ENCODE data around the gene GPATCH2L. TPM values are rescaled to one million over a fixed set of nuclear protein-coding genes. Genes with fewer than 3 reads are reported as not detected.

GPATCH2L gene
- total and polyA plus RNA-seq, 2 donors (not counting 1 experiment from before 2014, with no cell fraction given), result 19.4 to 50.5 TPM

DNA sequence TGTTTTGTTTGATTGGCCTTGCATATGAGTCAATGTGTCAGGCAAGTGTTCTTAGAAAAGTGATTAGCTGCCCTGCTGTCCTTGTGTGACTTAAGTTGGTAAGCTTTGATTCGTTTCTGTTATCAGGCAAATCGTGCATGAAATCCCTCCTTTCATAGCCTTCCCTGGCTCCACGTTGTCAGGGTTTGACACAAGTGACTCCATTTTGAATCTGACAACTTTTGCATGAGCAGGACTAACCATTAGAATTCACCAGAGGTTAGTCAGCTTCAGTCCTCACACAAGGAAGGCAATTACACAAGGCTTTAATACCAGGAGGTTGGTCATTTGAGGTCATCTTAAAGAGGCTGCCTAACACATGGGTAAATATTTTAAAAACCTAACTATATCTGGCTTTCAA lies 68.2 kb downstream of the GPATCH2L start:
- no peaks in the 10 kb centered on the region for H3K36me3 ChIP-seq (ENCODE audit: control insufficient read depth, insufficient read depth, low read length)
- no peak overlapping the region for H3K4me2 ChIP-seq (ENCODE audit: extremely low read depth, insufficient read depth, low read length)
- H3K27ac ChIP-seq (ENCODE audit: insufficient read depth, low read length), result no peak overlapping the region
- no peak overlapping the region for H3K9ac ChIP-seq (ENCODE audit: insufficient read depth, low read length)
- no peaks in the 10 kb centered on the region for H3K4me1 ChIP-seq (ENCODE audit: control insufficient read depth, extremely low read depth, insufficient read depth, low read length)
- no peaks in the 10 kb centered on the region for H3K27me3 ChIP-seq (ENCODE audit: control insufficient read depth, insufficient read depth, low read length)
- H2AFZ ChIP-seq (ENCODE audit: low read length), result no peak overlapping the region
- H4K20me1 ChIP-seq (ENCODE audit: control insufficient read depth, extremely low read depth, insufficient read depth, low read length), result no peaks in the 10 kb centered on the region
- no peak overlapping the region for H3K4me3 ChIP-seq (replicated peaks in 1 of 4; ENCODE audit: control extremely low read depth in 1 of 4, insufficient read depth in 1 of 4, low read depth in 3 of 4, low read length in 4 of 4)
- no peak for TF ChIP-seq EZH2 (IDR thresholded peaks at IDR 0.05; ENCODE audit: low read length, missing control alignments)
- TF ChIP-seq, protein P1, sequence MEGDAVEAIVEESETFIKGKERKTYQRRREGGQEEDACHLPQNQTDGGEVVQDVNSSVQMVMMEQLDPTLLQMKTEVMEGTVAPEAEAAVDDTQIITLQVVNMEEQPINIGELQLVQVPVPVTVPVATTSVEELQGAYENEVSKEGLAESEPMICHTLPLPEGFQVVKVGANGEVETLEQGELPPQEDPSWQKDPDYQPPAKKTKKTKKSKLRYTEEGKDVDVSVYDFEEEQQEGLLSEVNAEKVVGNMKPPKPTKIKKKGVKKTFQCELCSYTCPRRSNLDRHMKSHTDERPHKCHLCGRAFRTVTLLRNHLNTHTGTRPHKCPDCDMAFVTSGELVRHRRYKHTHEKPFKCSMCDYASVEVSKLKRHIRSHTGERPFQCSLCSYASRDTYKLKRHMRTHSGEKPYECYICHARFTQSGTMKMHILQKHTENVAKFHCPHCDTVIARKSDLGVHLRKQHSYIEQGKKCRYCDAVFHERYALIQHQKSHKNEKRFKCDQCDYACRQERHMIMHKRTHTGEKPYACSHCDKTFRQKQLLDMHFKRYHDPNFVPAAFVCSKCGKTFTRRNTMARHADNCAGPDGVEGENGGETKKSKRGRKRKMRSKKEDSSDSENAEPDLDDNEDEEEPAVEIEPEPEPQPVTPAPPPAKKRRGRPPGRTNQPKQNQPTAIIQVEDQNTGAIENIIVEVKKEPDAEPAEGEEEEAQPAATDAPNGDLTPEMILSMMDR (conservative IDR thresholded peaks at IDR 0.05 in 1 of 2, IDR thresholded peaks at IDR 0.05 in 1 of 2; ENCODE audit: low read depth in 1 of 2, low read length in 2 of 2), result no peak
- H3K9me3 ChIP-seq (ENCODE audit: control insufficient read depth, insufficient read depth, low read depth, low read length), result no peaks in the 10 kb centered on the region
- DNase-seq (ENCODE audit: low read depth in 2 of 2), result no peak
- no peaks in the 10 kb centered on the region for H3K79me2 ChIP-seq (ENCODE audit: control insufficient read depth, insufficient read depth, low read length)

DNA sequence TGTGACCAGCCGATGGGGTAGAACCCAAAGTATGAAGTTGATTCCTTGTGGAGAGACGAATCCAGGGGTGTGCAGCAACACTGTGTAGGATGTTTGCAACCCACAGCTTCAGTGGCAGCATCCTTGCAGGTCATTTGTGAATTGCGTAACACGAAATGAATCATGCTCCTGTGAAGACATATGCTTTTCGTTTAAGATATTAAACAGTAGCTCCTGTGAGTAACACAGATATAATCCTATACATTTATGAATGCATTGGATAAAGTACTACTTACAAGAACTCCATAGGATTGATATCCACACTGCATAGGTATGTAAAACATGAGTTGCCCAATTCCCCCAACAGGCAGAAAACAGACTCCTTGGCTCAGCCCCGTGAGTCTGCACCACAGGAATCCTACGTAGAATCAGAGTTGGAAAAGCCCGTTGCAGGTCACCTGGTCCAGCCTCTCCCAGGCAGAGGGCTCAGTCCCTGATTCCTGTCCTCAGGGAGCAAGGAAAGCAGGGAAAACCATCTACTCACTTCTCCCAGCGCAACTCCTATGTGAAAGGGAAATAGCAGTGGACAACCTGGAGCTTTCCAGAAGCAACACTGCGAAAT lies 75.8 kb downstream of the GPATCH2L start:
- H2AFZ ChIP-seq (ENCODE audit: low read length), result no peak overlapping the region
- DNase-seq (ENCODE audit: low read depth in 2 of 2), result peak; percentile 53 to 54
- no peaks in the 10 kb centered on the region for H3K9me3 ChIP-seq (ENCODE audit: control insufficient read depth, insufficient read depth, low read depth, low read length)
- H3K79me2 ChIP-seq (ENCODE audit: control insufficient read depth, insufficient read depth, low read length), result no peaks in the 10 kb centered on the region
- no peak overlapping the region for H3K27ac ChIP-seq (ENCODE audit: insufficient read depth, low read length)
- H3K36me3 ChIP-seq (ENCODE audit: control insufficient read depth, insufficient read depth, low read length), result no peaks in the 10 kb centered on the region
- H3K4me2 ChIP-seq (ENCODE audit: extremely low read depth, insufficient read depth, low read length), result no peak overlapping the region
- H3K4me3 ChIP-seq (replicated peaks in 1 of 4; ENCODE audit: control extremely low read depth in 1 of 4, insufficient read depth in 1 of 4, low read depth in 3 of 4, low read length in 4 of 4), result no peak overlapping the region
- TF ChIP-seq, protein P1 (conservative IDR thresholded peaks at IDR 0.05 in 1 of 2, IDR thresholded peaks at IDR 0.05 in 1 of 2; ENCODE audit: low read depth in 1 of 2, low read length in 2 of 2), result no peak
- no peak for TF ChIP-seq EZH2 (IDR thresholded peaks at IDR 0.05; ENCODE audit: low read length, missing control alignments)
- no peak overlapping the region for H3K9ac ChIP-seq (ENCODE audit: insufficient read depth, low read length)
- H3K4me1 ChIP-seq (ENCODE audit: control insufficient read depth, extremely low read depth, insufficient read depth, low read length), result peaks cover 5% of the 10 kb centered on the region
- H4K20me1 ChIP-seq (ENCODE audit: control insufficient read depth, extremely low read depth, insufficient read depth, low read length), result no peaks in the 10 kb centered on the region
- H3K27me3 ChIP-seq (ENCODE audit: control insufficient read depth, insufficient read depth, low read length), result no peaks in the 10 kb centered on the region

GRCh38 chr14:76228138-76228537 lies 76.4 kb downstream of the GPATCH2L start:
- no peak overlapping the region for H3K4me3 ChIP-seq (replicated peaks in 1 of 4; ENCODE audit: control extremely low read depth in 1 of 4, insufficient read depth in 1 of 4, low read depth in 3 of 4, low read length in 4 of 4)
- DNase-seq (ENCODE audit: low read depth in 2 of 2), result no peak
- peaks cover 5% of the 10 kb centered on the region for H3K4me1 ChIP-seq (ENCODE audit: control insufficient read depth, extremely low read depth, insufficient read depth, low read length)
- H4K20me1 ChIP-seq (ENCODE audit: control insufficient read depth, extremely low read depth, insufficient read depth, low read length), result no peaks in the 10 kb centered on the region
- H3K9ac ChIP-seq (ENCODE audit: insufficient read depth, low read length), result no peak overlapping the region
- no peaks in the 10 kb centered on the region for H3K79me2 ChIP-seq (ENCODE audit: control insufficient read depth, insufficient read depth, low read length)
- TF ChIP-seq, protein P1 (conservative IDR thresholded peaks at IDR 0.05 in 1 of 2, IDR thresholded peaks at IDR 0.05 in 1 of 2; ENCODE audit: low read depth in 1 of 2, low read length in 2 of 2), result no peak
- TF ChIP-seq EZH2 (IDR thresholded peaks at IDR 0.05; ENCODE audit: low read length, missing control alignments), result no peak
- H3K27ac ChIP-seq (ENCODE audit: insufficient read depth, low read length), result no peak overlapping the region
- H3K4me2 ChIP-seq (ENCODE audit: extremely low read depth, insufficient read depth, low read length), result no peak overlapping the region
- no peaks in the 10 kb centered on the region for H3K27me3 ChIP-seq (ENCODE audit: control insufficient read depth, insufficient read depth, low read length)
- H2AFZ ChIP-seq (ENCODE audit: low read length), result no peak overlapping the region
- H3K9me3 ChIP-seq (ENCODE audit: control insufficient read depth, insufficient read depth, low read depth, low read length), result no peaks in the 10 kb centered on the region
- no peaks in the 10 kb centered on the region for H3K36me3 ChIP-seq (ENCODE audit: control insufficient read depth, insufficient read depth, low read length)
